H1 (cell line): ENCODE data around the gene ELAPOR1. TPM values are rescaled to one million over a fixed set of nuclear protein-coding genes. Genes with fewer than 3 reads are reported as not detected.

ENCODE experiments used
- GABPA ChIP-seq: IDR thresholded peaks from 2 replicates; pipeline ENCODE4 v1.6.1; 2011; ENCODE audit warnings: mild to moderate bottlenecking, low read length, moderate library complexity, borderline replicate concordance; ENCODE audit not compliant: insufficient read depth
- NRF1 ChIP-seq: IDR thresholded peaks from 2 replicates; pipeline ENCODE4 v1.6.1; 2011; ENCODE audit warnings: mild to moderate bottlenecking, low read depth, low read length, improper control_type of control experiment
- POLR2A ChIP-seq, 2 experiments: IDR thresholded peaks; 1 replicate in 1 of 2; 2 replicates in 1 of 2; pipeline ENCODE4 v1.6.1; 2011; ENCODE audit warnings: low read depth in 2 of 2, low read length in 2 of 2, mild to moderate bottlenecking in 2 of 2; ENCODE audit errors: control extremely low read depth in 1 of 2
- POLR2AphosphoS5 ChIP-seq: IDR thresholded peaks from 2 replicates; pipeline ENCODE4 v1.6.1; 2011; ENCODE audit warnings: low read depth, low read length
- SAP30 ChIP-seq: fragments of 300-600 bp; sonication (generic); IDR thresholded peaks from 2 replicates; pipeline ENCODE4 v1.7.1; 2012; ENCODE audit warnings: low read length, moderate library complexity, mild to moderate bottlenecking, inconsistent platforms; ENCODE audit not compliant: insufficient read depth, insufficient replicate concordance
- SP2 ChIP-seq: IDR thresholded peaks from 2 replicates; pipeline ENCODE4 v1.6.1; 2012; ENCODE audit warnings: mild to moderate bottlenecking, low read length, inconsistent platforms
- TAF1 ChIP-seq: IDR thresholded peaks from 2 replicates; pipeline ENCODE4 v1.6.1; 2011; ENCODE audit warnings: mild to moderate bottlenecking, low read depth, low read length
- TAF7 ChIP-seq: optimal IDR thresholded peaks from 2 replicates; pipeline ENCODE3; 2011; ENCODE audit warnings: low read depth, mild to moderate bottlenecking, inconsistent platforms, low read length, moderate library complexity, borderline replicate concordance
- polyA plus RNA-seq, 7 experiments: library from polyadenylated mRNA; depleted of rRNA in 3 of 7; stranded (reverse) in 5 of 7; unstranded in 2 of 7; fragments of >200 nt in 5 of 7; fragments of 200-250 nt in 2 of 7; gene quantifications; 1 replicate in 5 of 7; 2 replicates in 1 of 7; 4 replicates in 1 of 7; pipeline versions ENCODE4 v1.2.1 to v1.2.3, GENCODE V29; 2011 to 2013; ENCODE audit warnings: missing spikeins in 2 of 7, mixed read lengths in 2 of 7
- total RNA-seq: library from RNA; stranded (reverse); fragmentation: NEBNext Ultra II Directional; extraction: Animal tissue kit (Norgen Biotek cat#: 25700); gene quantifications from 2 replicates; pipeline ENCODE4 v1.2.1, GENCODE V29; 2021
- TF ChIP-seq, protein P1 (sequence below): IDR thresholded peaks from 2 replicates; pipeline ENCODE4 v1.6.1; 2011; ENCODE audit warnings: low read depth, mild to moderate bottlenecking, low read length; ENCODE audit not compliant: insufficient read depth

The ELAPOR1 gene
- total and polyA plus RNA-seq, 2 of the 8 experiments (the other 6 are each of a cell fraction or from before 2014, with no cell fraction given): 1.2 to 2.5 TPM

DNA sequence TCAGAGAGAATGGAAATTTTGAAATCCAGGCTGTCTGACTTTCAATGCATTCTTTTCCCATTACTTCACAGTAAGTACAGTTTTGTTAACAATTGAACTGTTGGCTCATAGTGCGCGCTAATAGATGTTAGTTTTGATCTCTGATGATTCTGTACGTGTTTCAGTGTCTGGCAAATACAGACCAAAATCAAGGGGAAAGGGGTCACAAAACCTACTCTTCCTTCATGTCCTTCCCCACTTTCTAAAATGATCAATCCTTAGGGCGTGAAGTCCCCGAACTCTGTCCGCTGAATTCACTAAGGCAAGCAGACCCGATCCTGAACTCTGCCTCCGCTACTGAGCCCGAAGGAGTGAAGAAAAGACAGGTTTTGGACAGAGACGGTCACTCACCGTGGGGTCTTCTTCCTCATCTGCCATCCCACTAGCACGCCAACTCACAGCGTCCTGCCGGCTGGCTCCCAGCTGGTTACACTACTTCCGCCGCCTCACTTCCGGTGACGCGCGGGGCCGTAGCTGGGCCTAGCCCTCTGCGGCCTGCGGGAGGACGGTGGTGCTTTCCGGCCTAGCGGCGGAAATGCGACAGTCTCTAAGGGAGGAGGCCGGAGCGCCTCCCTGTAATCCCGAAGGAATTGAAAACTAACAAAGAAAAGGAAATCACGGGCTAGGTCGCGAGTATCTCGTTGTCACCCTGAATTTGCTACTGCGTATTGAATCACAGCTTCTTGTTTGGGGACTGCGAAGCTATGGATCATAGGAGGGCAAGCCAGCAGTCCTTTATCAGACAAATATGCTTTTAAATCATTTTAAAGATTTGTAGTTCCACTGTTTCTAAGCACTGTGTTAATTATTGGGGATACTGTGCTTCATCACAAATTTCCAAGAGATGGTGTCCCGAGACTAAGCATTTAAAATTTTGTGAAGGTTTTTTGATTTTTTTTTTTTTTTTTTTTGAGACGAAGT is 38.1 kb upstream of the ELAPOR1 start, which contains the start of gene TAF13 (continued):
- TF ChIP-seq SAP30: peak; percentile 98
- no peak for TF ChIP-seq SP2
- no peak for TF ChIP-seq NRF1
- TF ChIP-seq POLR2AphosphoS5: peak; percentile 96
- TF ChIP-seq GABPA: peak; percentile 91; the same call in 1 of the 2 replicates
- TF ChIP-seq TAF7: peak; percentile 76
- TF ChIP-seq POLR2A (IDR thresholded peaks at IDR 0.05; ENCODE audit: control extremely low read depth in 1 of 2, low read depth in 2 of 2, low read length in 2 of 2): peak; percentile 83 to 90
- peak; percentile 83 for TF ChIP-seq TAF1
- TF ChIP-seq, protein P1, sequence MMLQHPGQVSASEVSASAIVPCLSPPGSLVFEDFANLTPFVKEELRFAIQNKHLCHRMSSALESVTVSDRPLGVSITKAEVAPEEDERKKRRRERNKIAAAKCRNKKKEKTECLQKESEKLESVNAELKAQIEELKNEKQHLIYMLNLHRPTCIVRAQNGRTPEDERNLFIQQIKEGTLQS: peak; percentile 33; the same call in 1 of the 2 replicates
